Neuronal stem cell (in vitro differentiated cells): ENCODE data around the gene ZNF581.

Experiments
- DNase-seq: peaks from one replicate; pipeline ENCODE4 v3.0.0-alpha.2; 2013; ENCODE audit warnings: low spot score
- H2AFZ ChIP-seq: one replicate; pipeline ENCODE4 v1.6.1; 2013; ENCODE audit warnings: mild to moderate bottlenecking, low read length, inconsistent platforms
- H2AK5ac ChIP-seq: 2 replicates; pipeline ENCODE4 v1.6.1; 2013; ENCODE audit warnings: low read depth, mild to moderate bottlenecking, inconsistent platforms, low read length, moderate library complexity, mixed read lengths
- H2BK120ac ChIP-seq: 2 replicates; pipeline ENCODE4 v1.6.1; 2013; ENCODE audit warnings: low read depth, mild to moderate bottlenecking, inconsistent platforms, low read length, moderate library complexity, mixed read lengths
- H2BK12ac ChIP-seq: one replicate; pipeline ENCODE4 v1.6.1; 2013; ENCODE audit warnings: low read length, inconsistent platforms
- H2BK15ac ChIP-seq: 2 replicates; pipeline ENCODE4 v1.6.1; 2013; ENCODE audit warnings: mild to moderate bottlenecking, low read length, inconsistent platforms, mixed read lengths
- H2BK5ac ChIP-seq: one replicate; pipeline ENCODE4 v1.6.1; 2013; ENCODE audit warnings: inconsistent platforms, mild to moderate bottlenecking, low read length, moderate library complexity
- H3K14ac ChIP-seq: one replicate; pipeline ENCODE4 v1.6.1; 2013; ENCODE audit warnings: low read length, inconsistent platforms
- H3K18ac ChIP-seq: 2 replicates; pipeline ENCODE4 v1.6.1; 2013; ENCODE audit warnings: low read length, inconsistent platforms
- H3K23ac ChIP-seq: 2 replicates; pipeline ENCODE4 v1.6.1; 2013; ENCODE audit warnings: low read depth, mild to moderate bottlenecking, mixed read lengths, low read length, inconsistent platforms; ENCODE audit not compliant: poor library complexity
- H3K27ac ChIP-seq: replicated peaks from 3 replicates; pipeline ENCODE4 v1.5.1; 2013; ENCODE audit warnings: low read length, inconsistent platforms
- H3K27me3 ChIP-seq, 3 experiments: 2 replicates each; pipeline ENCODE4 v1.6.1; 2013; ENCODE audit warnings: low read length in 3 of 3, mild to moderate bottlenecking in 2 of 3, inconsistent platforms in 1 of 3, low read depth in 1 of 3, mixed read lengths in 1 of 3, moderate library complexity in 1 of 3; ENCODE audit not compliant: control insufficient read depth in 3 of 3, insufficient read depth in 3 of 3
- H3K36me3 ChIP-seq, 2 donors: replicated peaks in 1 of 2; 2 replicates each; pipeline ENCODE4 v1.6.1; 2013; ENCODE audit warnings: low read length in 2 of 2; ENCODE audit not compliant: control insufficient read depth in 2 of 2, insufficient read depth in 2 of 2
- H3K4ac ChIP-seq: 2 replicates; pipeline ENCODE4 v1.6.1; 2013; ENCODE audit warnings: inconsistent platforms, mild to moderate bottlenecking, low read length, moderate library complexity
- H3K4me1 ChIP-seq, 2 donors: 1 replicate in 1 of 2; 2 replicates in 1 of 2; pipeline ENCODE4 v1.6.1; 2013; ENCODE audit warnings: low read length in 2 of 2, low read depth in 1 of 2; ENCODE audit not compliant: control insufficient read depth in 2 of 2, insufficient read depth in 1 of 2
- H3K4me2 ChIP-seq: one replicate; pipeline ENCODE4 v1.6.1; 2013; ENCODE audit warnings: mild to moderate bottlenecking, low read length, inconsistent platforms; ENCODE audit not compliant: insufficient read depth, poor library complexity, severe bottlenecking
- H3K4me3 ChIP-seq, 2 donors: 2 replicates each; pipeline ENCODE4 v1.5.1; 2013; ENCODE audit warnings: low read length in 2 of 2, mild to moderate bottlenecking in 2 of 2, inconsistent platforms in 1 of 2, moderate library complexity in 1 of 2
- H3K79me1 ChIP-seq: one replicate; pipeline ENCODE4 v1.6.1; 2013; ENCODE audit warnings: low read depth, mild to moderate bottlenecking, inconsistent platforms, low read length, moderate library complexity
- H3K9ac ChIP-seq: one replicate; pipeline ENCODE4 v1.6.1; 2013; ENCODE audit warnings: mild to moderate bottlenecking, low read depth, low read length, inconsistent platforms; ENCODE audit not compliant: poor library complexity
- H3K9me3 ChIP-seq, 2 donors: replicated peaks in 1 of 2; 2 replicates each; pipeline versions ENCODE3 to v1.6.1; 2013; ENCODE audit warnings: low read length in 2 of 2, mild to moderate bottlenecking in 2 of 2, inconsistent platforms in 1 of 2, low read depth in 1 of 2, mixed read lengths in 1 of 2, moderate library complexity in 1 of 2; ENCODE audit not compliant: control insufficient read depth in 2 of 2, insufficient read depth in 1 of 2
- H4K8ac ChIP-seq: one replicate; pipeline ENCODE4 v1.6.1; 2013; ENCODE audit warnings: low read depth, mild to moderate bottlenecking, inconsistent platforms, low read length, moderate library complexity
- H4K91ac ChIP-seq: one replicate; pipeline ENCODE4 v1.6.1; 2013; ENCODE audit warnings: low read length, low read depth, mild to moderate bottlenecking, inconsistent platforms; ENCODE audit not compliant: poor library complexity
- WGBS, 2 donors: extraction: QIAGEN DNeasy Blood & Tissue Kit; methylation state at CpG; one replicate each; pipeline ENCODE4 v1.1.7; 2013; ENCODE audit warnings: missing lambda C conversion rate in 2 of 2, mixed read lengths in 1 of 2; ENCODE audit not compliant: insufficient read length in 2 of 2, insufficient replicate concordance in 1 of 2; ENCODE audit errors: extremely low coverage in 2 of 2; 5-methylcytosine and 5-hydroxymethylcytosine counted together

Gene ZNF581

DNA sequence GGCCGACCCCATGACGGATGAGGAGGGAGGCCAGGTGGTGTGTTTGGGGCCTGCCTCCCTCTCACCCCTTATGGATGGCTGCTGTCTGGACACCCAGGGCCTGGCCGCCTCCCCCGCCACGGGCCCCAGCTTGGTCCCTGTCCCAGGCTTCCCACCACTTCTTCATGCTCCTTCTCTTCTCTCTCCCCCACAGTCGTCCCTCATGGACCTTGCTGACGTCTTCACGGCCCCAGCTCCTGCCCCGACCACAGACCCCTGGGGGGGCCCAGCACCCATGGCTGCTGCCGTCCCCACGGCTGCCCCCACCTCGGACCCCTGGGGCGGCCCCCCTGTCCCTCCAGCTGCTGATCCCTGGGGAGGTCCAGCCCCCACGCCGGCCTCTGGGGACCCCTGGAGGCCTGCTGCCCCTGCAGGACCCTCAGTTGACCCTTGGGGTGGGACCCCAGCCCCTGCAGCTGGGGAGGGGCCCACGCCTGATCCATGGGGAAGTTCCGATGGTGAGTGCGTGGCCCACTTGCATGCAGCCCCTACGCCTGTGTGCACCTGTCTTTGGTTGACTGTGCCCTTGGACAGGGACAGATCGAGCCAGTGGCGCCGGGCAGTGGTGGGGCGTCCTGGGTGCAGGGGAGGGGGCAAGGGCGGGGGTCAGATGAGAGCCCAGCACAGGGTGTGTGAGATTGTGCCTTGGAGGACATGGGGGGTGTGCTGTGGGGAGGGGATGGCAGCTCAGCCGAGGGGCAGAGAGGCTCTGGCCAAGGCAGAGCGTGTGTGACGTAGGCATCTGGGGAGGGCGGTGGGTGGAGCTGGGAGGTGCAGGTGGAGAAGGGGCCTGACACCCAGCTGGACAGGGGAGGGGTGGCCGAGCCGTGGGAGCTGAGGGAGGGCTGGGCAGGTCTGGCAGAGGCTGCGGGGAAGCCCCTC is 48.4 kb downstream of the ZNF581 start:
- no peak overlapping the region for H2AFZ ChIP-seq
- H3K79me1 ChIP-seq, result peaks cover 30% of the 10 kb centered on the region
- H3K4ac ChIP-seq, result no peak overlapping the region
- H3K4me1 ChIP-seq, result no peaks in the 10 kb centered on the region
- H3K4me2 ChIP-seq, result no peak overlapping the region
- H3K4me3 ChIP-seq, result no peak overlapping the region
- no peak overlapping the region for H2BK12ac ChIP-seq
- H3K27ac ChIP-seq, result no peak overlapping the region
- peak overlapping the region; percentile 30 for H3K9ac ChIP-seq
- H2BK120ac ChIP-seq, result no peak overlapping the region
- no peak overlapping the region for H3K14ac ChIP-seq
- H2AK5ac ChIP-seq, result no peak overlapping the region
- H4K8ac ChIP-seq, result no peak overlapping the region
- H3K18ac ChIP-seq, result no peak overlapping the region
- H3K27me3 ChIP-seq, result no peaks in the 10 kb centered on the region
- H2BK15ac ChIP-seq, result no peak overlapping the region
- H3K36me3 ChIP-seq, result peaks cover 45 to 93% of the 10 kb centered on the region in 2 donors
- DNase-seq, result no peak
- H3K23ac ChIP-seq, result peak overlapping the region; percentile 97
- H3K9me3 ChIP-seq, result no peaks in the 10 kb centered on the region
- H2BK5ac ChIP-seq, result no peak overlapping the region
- WGBS, 2 donors, result no CpG with 5 or more reads among the region's 31 CpGs
- H4K91ac ChIP-seq, result no peak overlapping the region

DNA sequence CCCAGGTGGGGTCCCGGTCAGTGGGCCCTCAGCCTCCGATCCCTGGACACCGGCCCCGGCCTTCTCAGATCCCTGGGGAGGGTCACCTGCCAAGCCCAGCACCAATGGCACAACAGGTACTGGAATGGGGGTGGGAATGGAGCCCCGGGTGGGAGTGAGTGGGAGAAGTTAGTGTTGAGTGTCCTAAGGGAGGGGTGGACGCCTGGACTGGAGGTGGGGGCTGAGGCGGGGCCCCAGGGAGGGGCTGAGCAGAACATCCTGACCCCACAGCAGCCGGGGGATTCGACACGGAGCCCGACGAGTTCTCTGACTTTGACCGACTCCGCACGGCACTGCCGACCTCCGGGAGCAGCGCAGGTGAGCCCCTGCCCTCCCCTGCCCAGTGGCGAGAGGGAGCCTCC is 49.2 kb downstream of the ZNF581 start:
- no peaks in the 10 kb centered on the region for H3K27me3 ChIP-seq
- H4K91ac ChIP-seq, result no peak overlapping the region
- no peak overlapping the region for H2AFZ ChIP-seq
- no peaks in the 10 kb centered on the region for H3K4me1 ChIP-seq
- H2BK15ac ChIP-seq, result no peak overlapping the region
- no peak overlapping the region for H2BK12ac ChIP-seq
- no peak for DNase-seq
- no peak overlapping the region for H3K18ac ChIP-seq
- no CpG with 5 or more reads among the region's 19 CpGs for WGBS, 2 donors
- no peak overlapping the region for H3K4me2 ChIP-seq
- H3K4ac ChIP-seq, result no peak overlapping the region
- H2BK5ac ChIP-seq, result no peak overlapping the region
- no peak overlapping the region for H3K14ac ChIP-seq
- peaks cover 24% of the 10 kb centered on the region for H3K79me1 ChIP-seq
- no peak overlapping the region for H3K9ac ChIP-seq
- H3K36me3 ChIP-seq, result peaks cover 50 to 93% of the 10 kb centered on the region in 2 donors
- H2BK120ac ChIP-seq, result no peak overlapping the region
- no peak overlapping the region for H3K23ac ChIP-seq
- no peak overlapping the region for H3K27ac ChIP-seq
- H3K9me3 ChIP-seq, result no peaks in the 10 kb centered on the region
- no peak overlapping the region for H3K4me3 ChIP-seq
- H4K8ac ChIP-seq, result no peak overlapping the region
- H2AK5ac ChIP-seq, result no peak overlapping the region

DNA sequence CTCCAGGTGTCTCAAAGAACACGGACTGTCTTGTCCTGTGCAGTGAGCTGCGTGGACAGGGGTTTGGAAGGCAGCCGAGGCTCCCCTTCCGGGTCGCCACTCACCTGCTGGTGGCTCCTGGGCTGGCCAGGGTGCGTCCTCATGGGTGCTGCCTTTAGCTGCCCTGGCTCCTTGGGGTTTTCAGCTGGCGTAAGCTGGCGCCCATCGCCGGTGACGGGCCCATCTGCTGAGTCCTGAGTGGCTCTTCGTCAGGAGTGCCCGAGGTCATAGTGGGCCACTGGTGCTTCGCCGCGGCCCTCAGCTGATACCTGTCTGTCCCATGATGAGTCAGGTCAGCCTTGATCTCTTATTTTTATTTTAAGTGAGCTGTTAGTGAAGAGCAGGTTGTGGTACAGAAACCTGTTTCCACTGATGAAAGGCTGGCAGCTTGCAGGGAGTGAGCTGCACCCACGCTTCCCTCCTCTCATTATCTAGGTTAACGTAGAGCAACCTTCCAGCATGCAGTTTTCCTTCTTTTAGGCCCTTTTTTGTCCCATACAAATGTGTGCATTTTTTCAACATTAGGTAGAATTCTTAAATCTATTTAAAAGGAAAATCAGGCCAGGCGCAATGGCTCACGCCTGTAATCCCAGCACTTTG is 50.0 kb downstream of the ZNF581 start:
- Histone ChIP-seq H2BK5ac (no peak overlapping the region), H3K9ac (no peak overlapping the region), H4K91ac (no peak overlapping the region), H2BK12ac (no peak overlapping the region), H3K27ac (no peak overlapping the region), H3K4me1 (no peaks in the 10 kb centered on the region), H3K9me3 (no peaks in the 10 kb centered on the region), H3K4me2 (no peak overlapping the region), H3K4me3 (no peak overlapping the region), H2AK5ac (no peak overlapping the region), H3K27me3 (no peaks in the 10 kb centered on the region), H2BK15ac (no peak overlapping the region), H3K23ac (no peak overlapping the region), H4K8ac (no peak overlapping the region), H3K18ac (no peak overlapping the region), H2BK120ac (no peak overlapping the region), H3K4ac (no peak overlapping the region), H2AFZ (no peak overlapping the region), H3K79me1 (peaks cover 22% of the 10 kb centered on the region), H3K14ac (no peak overlapping the region), H3K36me3 (peaks cover 50 to 91% of the 10 kb centered on the region in 2 donors)
- WGBS, 2 donors, result no CpG with 5 or more reads among the region's 20 CpGs
- no peak for DNase-seq

DNA sequence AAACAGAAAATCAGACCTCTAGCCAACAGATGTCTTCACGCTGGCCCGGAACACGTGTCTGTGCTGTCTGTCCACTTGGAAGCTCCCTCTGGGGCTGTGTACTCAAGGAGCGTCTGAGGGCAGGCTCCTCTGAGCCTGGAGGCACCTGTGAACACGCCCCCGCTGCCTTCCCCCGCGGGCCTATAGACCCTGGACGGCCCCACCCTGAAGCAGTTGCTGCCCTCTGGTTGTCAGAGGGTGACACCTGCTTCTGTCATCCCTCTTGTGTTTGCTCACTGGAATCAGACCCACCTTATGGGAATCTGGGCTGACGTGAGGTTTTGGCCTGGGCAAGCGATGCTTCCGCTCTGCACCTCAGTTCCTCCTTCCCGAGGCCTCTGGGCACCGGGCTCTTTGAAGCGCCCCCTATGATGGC is 50.8 kb downstream of the ZNF581 start:
- H3K36me3 ChIP-seq, result peaks cover 46 to 87% of the 10 kb centered on the region in 2 donors
- H3K4me2 ChIP-seq, result no peak overlapping the region
- no peak overlapping the region for H2BK12ac ChIP-seq
- H4K8ac ChIP-seq, result no peak overlapping the region
- no peak overlapping the region for H3K18ac ChIP-seq
- no peak overlapping the region for H2AFZ ChIP-seq
- H2BK120ac ChIP-seq, result no peak overlapping the region
- no peak overlapping the region for H3K9ac ChIP-seq
- H3K4ac ChIP-seq, result no peak overlapping the region
- no peaks in the 10 kb centered on the region for H3K9me3 ChIP-seq
- no peaks in the 10 kb centered on the region for H3K27me3 ChIP-seq
- peak overlapping the region; percentile 13 for H2BK5ac ChIP-seq
- H4K91ac ChIP-seq, result no peak overlapping the region
- H3K23ac ChIP-seq, result no peak overlapping the region
- no peak overlapping the region for H2BK15ac ChIP-seq
- H3K4me1 ChIP-seq, result no peaks in the 10 kb centered on the region
- H3K4me3 ChIP-seq, result peak overlapping the region in 1 of 2 donors; percentile 25
- peaks cover 17% of the 10 kb centered on the region for H3K79me1 ChIP-seq
- DNase-seq, result no peak
- H3K14ac ChIP-seq, result no peak overlapping the region
- no peak overlapping the region for H2AK5ac ChIP-seq
- WGBS, 2 donors, result no CpG with 5 or more reads among the region's 15 CpGs
- no peak overlapping the region for H3K27ac ChIP-seq
